SK-N-SH (cell line): ENCODE results near the gene FBXO40. TPM values are rescaled to one million over a fixed set of nuclear protein-coding genes. Genes with fewer than 3 reads are reported as not detected.

ENCODE experiments used
- CTCF ChIA-PET: fragments of 300-600, 350-600 bp; formaldehyde crosslinking; extraction: SDS; loops from one replicate; lab custom pipeline; 2021; lab: Yijun Ruan, JAX
- POLR2A ChIA-PET: fragments of 350-600 bp; sonication (Branson Sonifier 250); formaldehyde crosslinking; extraction: SDS; loops from one replicate; lab custom pipeline; 2020; ENCODE audit warnings: antibody characterized with exemption, inconsistent platforms; lab: Yijun Ruan, JAX
- DNase-seq: peaks from one replicate; pipeline ENCODE4 v3.0.0; 2012
- H2AFZ ChIP-seq: fragments of 200-600 bp; sonication (generic); 2 replicates; pipeline ENCODE4 v1.8.1; 2016; ENCODE audit warnings: antibody characterized with exemption, mild to moderate bottlenecking, low read depth
- H3F3A ChIP-seq: fragments of 200-600 bp; sonication (generic); replicated peaks from 2 replicates; pipeline ENCODE3; 2016; ENCODE audit warnings: antibody characterized with exemption, mild to moderate bottlenecking; ENCODE audit not compliant: insufficient read depth
- H3K27ac ChIP-seq, 2 experiments: fragments of 200-500 bp in 1 of 2; fragments of 200-600 bp in 1 of 2; sonication (Bioruptor generic) in 1 of 2; sonication (generic), shearing (Covaris generic) in 1 of 2; 2 replicates each; pipeline versions ENCODE4 v1.5.1 to v1.6.1; 2014 to 2016; ENCODE audit warnings: low read depth in 2 of 2, inconsistent platforms in 1 of 2, low read length in 1 of 2, mild to moderate bottlenecking in 1 of 2, mixed read lengths in 1 of 2
- H3K27me3 ChIP-seq: fragments of 200-600 bp; sonication (generic), shearing (Covaris generic); 2 replicates; pipeline ENCODE4 v1.6.1; 2016; ENCODE audit warnings: mixed run types; ENCODE audit not compliant: insufficient read depth
- H3K36me3 ChIP-seq, 2 experiments: fragments of 200-500 bp in 1 of 2; fragments of 200-600 bp in 1 of 2; sonication (Bioruptor generic) in 1 of 2; sonication (generic) in 1 of 2; replicated peaks in 1 of 2; 2 replicates each; pipeline versions ENCODE3 to v1.5.1; 2014 to 2016; ENCODE audit warnings: low read length in 1 of 2, mild to moderate bottlenecking in 1 of 2; ENCODE audit not compliant: insufficient read depth in 2 of 2, control insufficient read depth in 1 of 2
- H3K4me1 ChIP-seq, 2 experiments: fragments of 200-500 bp in 1 of 2; fragments of 200-600 bp in 1 of 2; sonication (Bioruptor generic) in 1 of 2; sonication (generic), shearing (Covaris generic) in 1 of 2; 2 replicates each; pipeline versions ENCODE4 v1.5.1 to v1.6.1; 2014 to 2016; ENCODE audit warnings: low read depth in 1 of 2, low read length in 1 of 2, mixed run types in 1 of 2; ENCODE audit not compliant: insufficient read depth in 2 of 2, control insufficient read depth in 1 of 2
- H3K4me2 ChIP-seq: fragments of 200-600 bp; sonication (generic), shearing (Covaris generic); 2 replicates; pipeline ENCODE4 v1.6.1; 2017; ENCODE audit warnings: mixed run types
- H3K4me3 ChIP-seq, 2 experiments: fragments of 200-500 bp in 1 of 2; fragments of 200-600 bp in 1 of 2; sonication (Bioruptor generic) in 1 of 2; sonication (generic), shearing (Covaris generic) in 1 of 2; 2 replicates each; pipeline versions ENCODE4 v1.5.1 to v1.8.1; 2014 to 2016; ENCODE audit warnings: low read depth in 2 of 2, inconsistent platforms in 1 of 2, low read length in 1 of 2, mild to moderate bottlenecking in 1 of 2, mixed read lengths in 1 of 2, moderate library complexity in 1 of 2
- H3K79me2 ChIP-seq: fragments of 200-600 bp; sonication (generic); 2 replicates; pipeline ENCODE4 v1.8.1; 2017; ENCODE audit warnings: mild to moderate bottlenecking; ENCODE audit not compliant: insufficient read depth
- H3K9ac ChIP-seq: fragments of 200-600 bp; sonication (generic); 2 replicates; pipeline ENCODE4 v1.6.1; 2017; ENCODE audit warnings: mixed run types
- H3K9me2 ChIP-seq: fragments of 200-600 bp; sonication (generic); 2 replicates; pipeline ENCODE4 v1.6.1; 2017; ENCODE audit warnings: mixed run types
- H3K9me3 ChIP-seq: fragments of 200-600 bp; sonication (generic); 2 replicates; pipeline ENCODE4 v1.6.1; 2017; ENCODE audit warnings: mixed run types, mild to moderate bottlenecking, moderate library complexity
- H4K20me1 ChIP-seq: fragments of 200-600 bp; sonication (generic); 2 replicates; pipeline ENCODE4 v1.6.1; 2017; ENCODE audit warnings: mild to moderate bottlenecking, mixed run types; ENCODE audit not compliant: insufficient read depth
- EP300 ChIP-seq, 2 experiments: IDR thresholded peaks; 2 replicates each; pipeline versions ENCODE4 v1.4.0 to v1.6.1; 2012; ENCODE audit warnings: borderline replicate concordance in 1 of 2, low read depth in 1 of 2, low read length in 1 of 2
- EZH2phosphoT487 ChIP-seq: fragments of 200-600 bp; sonication (generic); IDR thresholded peaks from 2 replicates; pipeline ENCODE4 v1.6.1; 2017; ENCODE audit warnings: low read depth, mixed run types, mild to moderate bottlenecking, antibody characterized with exemption, moderate library complexity, borderline replicate concordance
- FOXJ3 ChIP-seq: sonication (generic); formaldehyde crosslinking; IDR thresholded peaks from 2 replicates; pipeline ENCODE4 v1.5.1; 2020; ENCODE audit warnings: mild to moderate bottlenecking, missing genetic modification reagents
- FOXM1 ChIP-seq: IDR thresholded peaks from 2 replicates; pipeline ENCODE4 v1.4.0; 2012; ENCODE audit warnings: low read depth, mild to moderate bottlenecking
- GABPA ChIP-seq: IDR thresholded peaks from 2 replicates; pipeline ENCODE4 v1.4.0; 2012; ENCODE audit warnings: low read depth, mild to moderate bottlenecking
- GATA2 ChIP-seq: sonication (generic); formaldehyde crosslinking; IDR thresholded peaks from 2 replicates; pipeline ENCODE4 v1.5.0; 2020; ENCODE audit warnings: mild to moderate bottlenecking, missing genetic modification reagents
- MEF2A ChIP-seq: IDR thresholded peaks from 2 replicates; pipeline ENCODE4 v1.4.0; 2012; ENCODE audit warnings: low read depth, borderline replicate concordance
- MXI1 ChIP-seq: IDR thresholded peaks from 2 replicates; pipeline ENCODE4 v1.6.1; 2012; ENCODE audit warnings: mild to moderate bottlenecking, low read depth, low read length, improper control_type of control experiment
- RCOR1 ChIP-seq: fragments of 150-350 bp; IDR thresholded peaks from 2 replicates; pipeline ENCODE4 v1.6.1; 2017; ENCODE audit warnings: antibody characterized with exemption, low read length
- RFX5 ChIP-seq: IDR thresholded peaks from 2 replicates; pipeline ENCODE4 v1.6.1; 2012; ENCODE audit warnings: mild to moderate bottlenecking, improper control_type of control experiment, low read length
- SIN3A ChIP-seq: IDR thresholded peaks from 2 replicates; pipeline ENCODE4 v1.6.1; 2012; ENCODE audit warnings: low read depth, mild to moderate bottlenecking, low read length, moderate library complexity, borderline replicate concordance
- TAF1 ChIP-seq: IDR thresholded peaks from 2 replicates; pipeline ENCODE4 v1.6.1; 2012; ENCODE audit warnings: low read depth, mild to moderate bottlenecking, low read length, moderate library complexity, borderline replicate concordance
- TCF12 ChIP-seq: IDR thresholded peaks from 2 replicates; pipeline ENCODE4 v1.4.0; 2012
- WGBS: methylation state at CpG from one replicate; pipeline ENCODE4 v1.1.6; 2017; ENCODE audit warnings: low lambda C conversion rate; 5-methylcytosine and 5-hydroxymethylcytosine counted together
- polyA plus RNA-seq, 3 experiments: library from polyadenylated mRNA; depleted of rRNA; stranded (reverse); fragments of >200 nt; gene quantifications; 2 replicates each; pipeline ENCODE4 v1.2.3, GENCODE V29; 2012
- TF ChIP-seq, protein P1 (sequence below): IDR thresholded peaks from 2 replicates; pipeline ENCODE4 v1.4.0; 2012; ENCODE audit warnings: low read depth, borderline replicate concordance
- TF ChIP-seq, protein P2 (sequence below): IDR thresholded peaks from 2 replicates; pipeline ENCODE4 v1.4.0; 2012; ENCODE audit warnings: low read depth, borderline replicate concordance

The FBXO40 gene
- polyA plus RNA-seq, 1 of the 3 experiments (the other 2 are of a cell fraction): not detected

DNA sequence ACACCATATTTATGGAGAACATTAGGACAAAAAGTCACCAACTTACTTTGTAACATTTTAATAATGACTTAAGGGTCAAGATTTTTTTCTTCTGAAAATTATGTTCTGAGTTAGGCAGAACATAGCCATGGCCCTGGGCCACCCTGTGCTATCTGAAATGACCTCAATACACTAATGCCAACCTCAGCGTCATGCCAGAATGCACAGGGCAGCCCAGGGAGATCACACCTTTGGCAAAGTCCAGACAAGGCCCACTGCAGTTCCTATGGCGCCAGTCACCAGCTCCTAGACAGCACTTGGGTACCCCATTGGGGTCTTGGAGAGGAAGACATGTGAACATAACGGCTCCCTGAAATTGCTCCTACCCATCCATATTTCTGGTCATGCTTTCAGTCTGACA is 34.4 kb downstream of the FBXO40 start (continued):
- TF ChIP-seq FOXM1 (no peak), RCOR1 (no peak), RFX5 (no peak), TCF12 (no peak), MXI1 (no peak), EP300 (IDR thresholded peaks at IDR 0.05; ENCODE audit: borderline replicate concordance in 1 of 2, low read depth in 1 of 2, low read length in 1 of 2) (no peak), TAF1 (no peak), FOXJ3 (CRISPR knock-in tag) (no peak)
- TF ChIP-seq, protein P1, sequence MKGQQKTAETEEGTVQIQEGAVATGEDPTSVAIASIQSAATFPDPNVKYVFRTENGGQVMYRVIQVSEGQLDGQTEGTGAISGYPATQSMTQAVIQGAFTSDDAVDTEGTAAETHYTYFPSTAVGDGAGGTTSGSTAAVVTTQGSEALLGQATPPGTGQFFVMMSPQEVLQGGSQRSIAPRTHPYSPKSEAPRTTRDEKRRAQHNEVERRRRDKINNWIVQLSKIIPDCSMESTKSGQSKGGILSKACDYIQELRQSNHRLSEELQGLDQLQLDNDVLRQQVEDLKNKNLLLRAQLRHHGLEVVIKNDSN: no peak
- TF ChIP-seq, all 33 proteins: peak for 0

DNA sequence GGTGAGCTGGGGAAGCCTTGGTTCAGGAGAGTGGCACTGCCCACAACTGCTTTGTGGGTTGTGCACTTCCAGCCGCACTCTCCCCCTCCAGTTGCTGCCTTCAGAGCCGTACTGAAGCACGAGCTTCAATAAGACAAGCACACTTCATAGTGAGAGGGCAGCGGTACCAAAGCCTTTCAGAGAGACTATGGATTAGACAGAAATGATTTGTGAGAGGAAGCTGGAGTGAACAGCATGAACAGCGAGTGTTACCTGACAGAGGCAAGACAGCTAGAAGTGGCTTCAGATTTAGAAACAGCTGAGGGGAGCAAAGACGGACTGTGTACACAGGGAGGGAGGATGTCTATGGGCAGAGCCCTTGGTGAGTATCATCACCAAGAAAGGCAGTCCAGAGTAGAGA is 36.4 kb downstream of the FBXO40 start:
- no peak overlapping the region for H3K27ac ChIP-seq
- TF ChIP-seq GATA2 (CRISPR knock-in tag): no peak
- no peak for TF ChIP-seq EZH2phosphoT487
- no peak for TF ChIP-seq RCOR1
- no peak for TF ChIP-seq SIN3A
- TF ChIP-seq, protein P2, sequence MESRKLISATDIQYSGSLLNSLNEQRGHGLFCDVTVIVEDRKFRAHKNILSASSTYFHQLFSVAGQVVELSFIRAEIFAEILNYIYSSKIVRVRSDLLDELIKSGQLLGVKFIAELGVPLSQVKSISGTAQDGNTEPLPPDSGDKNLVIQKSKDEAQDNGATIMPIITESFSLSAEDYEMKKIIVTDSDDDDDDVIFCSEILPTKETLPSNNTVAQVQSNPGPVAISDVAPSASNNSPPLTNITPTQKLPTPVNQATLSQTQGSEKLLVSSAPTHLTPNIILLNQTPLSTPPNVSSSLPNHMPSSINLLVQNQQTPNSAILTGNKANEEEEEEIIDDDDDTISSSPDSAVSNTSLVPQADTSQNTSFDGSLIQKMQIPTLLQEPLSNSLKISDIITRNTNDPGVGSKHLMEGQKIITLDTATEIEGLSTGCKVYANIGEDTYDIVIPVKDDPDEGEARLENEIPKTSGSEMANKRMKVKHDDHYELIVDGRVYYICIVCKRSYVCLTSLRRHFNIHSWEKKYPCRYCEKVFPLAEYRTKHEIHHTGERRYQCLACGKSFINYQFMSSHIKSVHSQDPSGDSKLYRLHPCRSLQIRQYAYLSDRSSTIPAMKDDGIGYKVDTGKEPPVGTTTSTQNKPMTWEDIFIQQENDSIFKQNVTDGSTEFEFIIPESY: no peak
- no peak for TF ChIP-seq MXI1
- no peak for TF ChIP-seq GABPA
- TF ChIP-seq MEF2A: no peak
- H4K20me1 ChIP-seq: no peaks in the 10 kb centered on the region
- H3K4me2 ChIP-seq: no peak overlapping the region
- no peaks in the 10 kb centered on the region for H3K36me3 ChIP-seq
- 66% methylated on average over 6 of the region's 6 CpGs for WGBS
- no peaks in the 10 kb centered on the region for H3K4me1 ChIP-seq
- ChIA-PET CTCF (interaction anchor here (1.0 kb wide), 1 partner anchor 53 kb away, joined by 3 read pairs; no protein-coding TSS in a partner anchor), POLR2A (no interaction called here)
- H3K9ac ChIP-seq: no peak overlapping the region
- no peak for DNase-seq
- no peak overlapping the region for H2AFZ ChIP-seq
- H3K9me3 ChIP-seq: no peaks in the 10 kb centered on the region
- H3K27me3 ChIP-seq: peaks cover 9% of the 10 kb centered on the region
- no peaks in the 10 kb centered on the region for H3K79me2 ChIP-seq
- no peak overlapping the region for H3K4me3 ChIP-seq
- no peaks in the 10 kb centered on the region for H3F3A ChIP-seq
- H3K9me2 ChIP-seq: no peaks in the 10 kb centered on the region
